IgD-negative memory B cell (primary cell): Measurements from ENCODE around the gene ACTN3. TPM values are rescaled to one million over a fixed set of nuclear protein-coding genes. Genes with fewer than 3 reads are reported as not detected.

ENCODE experiments used
- H3K27ac Mint-ChIP-seq, 3 donors: one replicate each; pipeline ENCODE4 v1.8.0; 2020 to 2022; ENCODE audit warnings: mild to moderate bottlenecking in 3 of 3, mixed read lengths in 3 of 3, moderate library complexity in 1 of 3
- H3K27me3 Mint-ChIP-seq: one replicate; pipeline ENCODE4 v1.8.0; 2021; ENCODE audit warnings: mixed read lengths
- H3K36me3 Mint-ChIP-seq: one replicate; pipeline ENCODE4 v1.8.0; 2020; ENCODE audit warnings: mild to moderate bottlenecking, mixed read lengths
- H3K4me1 Mint-ChIP-seq, 3 donors: one replicate each; pipeline ENCODE4 v1.8.0; 2020 to 2022; ENCODE audit warnings: mixed read lengths in 3 of 3, mild to moderate bottlenecking in 1 of 3
- H3K4me3 Mint-ChIP-seq, 4 donors: one replicate each; pipeline ENCODE4 v1.8.0; 2020 to 2022; ENCODE audit warnings: mild to moderate bottlenecking in 4 of 4, mixed read lengths in 4 of 4, moderate library complexity in 3 of 4
- H3K9me3 Mint-ChIP-seq, 3 donors: one replicate each; pipeline ENCODE4 v1.8.0; 2020 to 2021; ENCODE audit warnings: mixed read lengths in 3 of 3, mild to moderate bottlenecking in 1 of 3
- polyA plus RNA-seq: library from polyadenylated mRNA; unstranded; fragments of 300-500 nt; fragmentation: Illumina TruSeq; gene quantifications from one replicate; pipeline ENCODE4 v1.2.3, GENCODE V29; 2021

ACTN3 gene
- polyA plus RNA-seq, 1 donor from 2014 or later, result not detected

- Mint-ChIP-seq H3K4me3 (peak overlapping the region in 3 of 4 donors; percentile 72 to 90 (median 74)), H3K4me1 (peaks cover 30 to 41% (median 39%) of the 10 kb centered on the region in 3 donors), H3K9me3 (no peaks in the 10 kb centered on the region), H3K27ac (peak overlapping the region in 2 of 3 donors; percentile 57 to 98), H3K36me3 (peaks cover 5% of the 10 kb centered on the region), H3K27me3 (peaks cover 2% of the 10 kb centered on the region)
Measured at GRCh38 chr11:66612458-66612857, 65.8 kb downstream of the ACTN3 start.

Other genes starting within 250 kb of the ACTN3 start
- gene CD248, start 229.9 kb upstream of the ACTN3 start, polyA plus RNA-seq, result 0.19 TPM
- gene RIN1, start 210.5 kb upstream of the ACTN3 start, polyA plus RNA-seq, result 0.28 TPM
- 80.6 TPM for gene BRMS1, start 201.8 kb upstream of the ACTN3 start, polyA plus RNA-seq
- 6.1 TPM for gene B4GAT1, start 199.3 kb upstream of the ACTN3 start, polyA plus RNA-seq
- 3.0 TPM for gene SLC29A2, start 175.1 kb upstream of the ACTN3 start, polyA plus RNA-seq
- gene NPAS4, start 125.9 kb upstream of the ACTN3 start, polyA plus RNA-seq, result not detected
- 92.2 TPM for gene MRPL11, start 108.1 kb upstream of the ACTN3 start, polyA plus RNA-seq
- gene PELI3, start 80.0 kb upstream of the ACTN3 start, polyA plus RNA-seq, result 4.3 TPM
- 24.5 TPM for gene DPP3, start 66.5 kb upstream of the ACTN3 start, polyA plus RNA-seq
- 10.3 TPM for gene BBS1, start 36.3 kb upstream of the ACTN3 start, polyA plus RNA-seq
- 21.6 TPM for gene ZDHHC24, start 855 bp upstream of the ACTN3 start, polyA plus RNA-seq
- gene CTSF, start 21.7 kb downstream of the ACTN3 start, polyA plus RNA-seq, result 7.0 TPM
- not detected for gene CCDC87, start 46.2 kb downstream of the ACTN3 start, polyA plus RNA-seq
- gene CCS, start 46.3 kb downstream of the ACTN3 start, polyA plus RNA-seq, result 74.7 TPM
- 80.5 TPM for gene RBM14, start 69.7 kb downstream of the ACTN3 start, polyA plus RNA-seq
- 189 TPM for gene RBM4, start 91.8 kb downstream of the ACTN3 start, polyA plus RNA-seq
- gene RBM4B, start 131.0 kb downstream of the ACTN3 start, polyA plus RNA-seq, result 22.9 TPM
- not detected for gene SPTBN2, start 182.3 kb downstream of the ACTN3 start, polyA plus RNA-seq